Esophagus muscularis mucosa (tissue), 4 donors: ENCODE results near the gene HACD2. TPM values are rescaled to one million over a fixed set of nuclear protein-coding genes. Genes with fewer than 3 reads are reported as not detected.

Experiments used
- DNase-seq: peaks from one replicate; pipeline ENCODE4 v3.0.0-alpha.2; 2017; ENCODE audit errors: extremely low spot score
- H3K27ac ChIP-seq, 4 donors: fragments of 200-600 bp; sonication (generic); replicated peaks in 1 of 4; 1 replicate in 3 of 4; 2 replicates in 1 of 4; pipeline ENCODE4 v1.5.1; 2016 to 2019; ENCODE audit warnings: mild to moderate bottlenecking in 1 of 4
- H3K27me3 ChIP-seq, 4 donors: fragments of 200-600 bp; sonication (generic); one replicate each; pipeline versions ENCODE4 v1.5.1 to v1.6.0; 2016 to 2019
- H3K36me3 ChIP-seq, 4 donors: fragments of 200-600 bp; sonication (generic); one replicate each; pipeline ENCODE4 v1.5.1; 2016 to 2019
- H3K4me1 ChIP-seq, 4 donors: fragments of 200-600 bp; sonication (generic); one replicate each; pipeline ENCODE4 v1.5.1; 2016 to 2019
- H3K4me3 ChIP-seq, 4 donors: fragments of 200-600 bp; sonication (generic); 1 replicate in 2 of 4; 2 replicates in 2 of 4; pipeline ENCODE4 v1.5.1; 2016 to 2019; ENCODE audit warnings: mild to moderate bottlenecking in 4 of 4, moderate library complexity in 1 of 4
- H3K9me3 ChIP-seq, 4 donors: fragments of 200-600 bp; sonication (generic); 1 replicate in 3 of 4; 2 replicates in 1 of 4; pipeline ENCODE4 v1.5.1; 2016 to 2019
- CTCF ChIP-seq, 3 experiments: fragments of 200-600 bp in 2 of 3; fragments of 450-650 bp in 1 of 3; sonication (generic) in 2 of 3; IDR thresholded peaks; one replicate each; pipeline ENCODE4 v1.5.1; 2017 to 2019; ENCODE audit warnings: antibody characterized with exemption in 3 of 3, mild to moderate bottlenecking in 2 of 3, moderate library complexity in 1 of 3
- EP300 ChIP-seq: sonication (generic); formaldehyde crosslinking; IDR thresholded peaks from one replicate; pipeline ENCODE4 v1.6.1; 2017; ENCODE audit warnings: antibody characterized with exemption
- POLR2A ChIP-seq: fragments of 450-650 bp; IDR thresholded peaks from one replicate; pipeline ENCODE4 v1.6.1; 2017; ENCODE audit warnings: antibody characterized with exemption, moderate library complexity, mild to moderate bottlenecking, low read depth
- POLR2AphosphoS5 ChIP-seq, 2 donors: sonication (generic); formaldehyde crosslinking; IDR thresholded peaks; one replicate each; pipeline ENCODE4 v1.6.1; 2017; ENCODE audit warnings: antibody characterized with exemption in 2 of 2
- WGBS: methylation state at CpG from one replicate; pipeline ENCODE4 v1.1.5; 2018; 5-methylcytosine and 5-hydroxymethylcytosine counted together
- intact Hi-C: fragments of 100-400 bp; cut with DNase I; formaldehyde crosslinking; loops from one replicate; pipeline ENCODE4 v1.15.1; 2023
- total RNA-seq, 4 donors: library from RNA; depleted of rRNA; stranded (reverse); fragments of >200 nt; gene quantifications; one replicate each; pipeline versions ENCODE4 v1.1.0 to v1.2.1, GENCODE V29; 2016

Gene HACD2
- total RNA-seq, 4 donors from 2014 or later, result 20.5 to 30.3 (median 25.3) TPM

- DNase-seq, result no peak
- Histone ChIP-seq H3K36me3 (no peaks in the 10 kb centered on the region), H3K4me1 (no peaks in the 10 kb centered on the region), H3K27me3 (no peaks in the 10 kb centered on the region), H3K27ac (no peak overlapping the region), H3K9me3 (no peaks in the 10 kb centered on the region), H3K4me3 (no peak overlapping the region)
- WGBS, result 86% methylated on average over 5 of the region's 5 CpGs
- TF ChIP-seq EP300, result no peak
- TF ChIP-seq POLR2AphosphoS5 (IDR thresholded peaks at IDR 0.05), result no peak
- no peak for TF ChIP-seq POLR2A
- no peak for TF ChIP-seq CTCF (IDR thresholded peaks at IDR 0.05)
- intact Hi-C loops, result no loop called here
These were observed 117.8 kb downstream of the HACD2 start for GRCh38 chr3:123467046-123467445.

GRCh38 chr3:123464211-123464610 lies 120.6 kb downstream of the HACD2 start:
- Histone ChIP-seq H3K27me3 (no peaks in the 10 kb centered on the region), H3K36me3 (no peaks in the 10 kb centered on the region), H3K4me3 (no peak overlapping the region), H3K4me1 (no peaks in the 10 kb centered on the region), H3K27ac (no peak overlapping the region), H3K9me3 (no peaks in the 10 kb centered on the region)
- 78% methylated on average over 7 of the region's 7 CpGs for WGBS
- intact Hi-C loops, result no loop called here
- TF ChIP-seq POLR2A (no peak), EP300 (no peak), CTCF (IDR thresholded peaks at IDR 0.05) (no peak), POLR2AphosphoS5 (IDR thresholded peaks at IDR 0.05) (no peak)
- no peak for DNase-seq

- Histone ChIP-seq H3K4me3 (no peak overlapping the region), H3K4me1 (no peaks in the 10 kb centered on the region), H3K27ac (no peak overlapping the region), H3K9me3 (no peaks in the 10 kb centered on the region), H3K36me3 (no peaks in the 10 kb centered on the region), H3K27me3 (peaks cover 0 to 7% (median 0%) of the 10 kb centered on the region in 4 donors)
- TF ChIP-seq CTCF (IDR thresholded peaks at IDR 0.05) (no peak), POLR2A (no peak), EP300 (no peak), POLR2AphosphoS5 (IDR thresholded peaks at IDR 0.05) (no peak)
- WGBS, result 55% methylated on average over 6 of the region's 8 CpGs
- intact Hi-C loops, result no loop called here
- DNase-seq, result no peak
These were observed 125.0 kb downstream of the HACD2 start for GRCh38 chr3:123459862-123460261.

GRCh38 chr3:123458255-123458654 lies 126.6 kb downstream of the HACD2 start:
- DNase-seq, result no peak

More at GRCh38 chr3:123458255-123458654, 126.6 kb downstream of the HACD2 start:
- no peaks in the 10 kb centered on the region for H3K4me1 ChIP-seq
- no peaks in the 10 kb centered on the region for H3K36me3 ChIP-seq
- no peaks in the 10 kb centered on the region for H3K9me3 ChIP-seq
- intact Hi-C loops, result no loop called here
- peaks cover 0 to 7% (median 0%) of the 10 kb centered on the region in 4 donors for H3K27me3 ChIP-seq
- no peak overlapping the region for H3K4me3 ChIP-seq
- no peak for TF ChIP-seq POLR2AphosphoS5 (IDR thresholded peaks at IDR 0.05)
- TF ChIP-seq EP300, result no peak
- no peak for TF ChIP-seq POLR2A
- TF ChIP-seq CTCF (IDR thresholded peaks at IDR 0.05), result no peak
- WGBS, result 76% methylated on average over 5 of the region's 5 CpGs
- no peak overlapping the region for H3K27ac ChIP-seq
